Dedifferentiated amniotic fluid mesenchymal stem cell (primary cell): ENCODE data around the gene MYH7.
"Not testable (repeated sequence)": the region's sequence is repeated elsewhere in the genome, so short reads cannot be mapped to it uniquely, and the experiment has no call there.

Experiments used
- DNase-seq: peaks from one replicate; pipeline ENCODE4 v3.0.0-alpha.2; 2016; ENCODE audit errors: extremely low spot score

MYH7 gene

DNA sequence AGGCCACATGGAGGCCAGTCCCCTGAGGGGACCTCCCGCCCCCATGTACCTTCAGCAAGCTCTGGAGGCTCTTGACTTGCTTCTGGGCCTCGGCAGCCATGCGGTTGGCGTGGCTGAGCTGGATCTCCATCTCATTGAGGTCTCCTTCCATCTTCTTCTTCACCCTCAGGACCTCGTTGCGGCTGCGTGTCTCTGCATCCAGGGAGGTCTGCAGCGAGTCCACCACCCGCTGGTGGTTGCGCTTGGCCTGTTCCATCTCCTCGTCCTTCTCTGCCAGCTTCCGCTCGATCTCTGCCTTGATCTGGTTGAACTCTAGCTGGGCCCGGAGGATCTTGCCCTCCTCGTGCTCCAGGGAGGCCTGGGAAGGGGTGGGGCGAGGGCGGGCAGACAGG lies 49.2 kb downstream of the MYH7 start:
- DNase-seq: not testable (repeated sequence)

DNA sequence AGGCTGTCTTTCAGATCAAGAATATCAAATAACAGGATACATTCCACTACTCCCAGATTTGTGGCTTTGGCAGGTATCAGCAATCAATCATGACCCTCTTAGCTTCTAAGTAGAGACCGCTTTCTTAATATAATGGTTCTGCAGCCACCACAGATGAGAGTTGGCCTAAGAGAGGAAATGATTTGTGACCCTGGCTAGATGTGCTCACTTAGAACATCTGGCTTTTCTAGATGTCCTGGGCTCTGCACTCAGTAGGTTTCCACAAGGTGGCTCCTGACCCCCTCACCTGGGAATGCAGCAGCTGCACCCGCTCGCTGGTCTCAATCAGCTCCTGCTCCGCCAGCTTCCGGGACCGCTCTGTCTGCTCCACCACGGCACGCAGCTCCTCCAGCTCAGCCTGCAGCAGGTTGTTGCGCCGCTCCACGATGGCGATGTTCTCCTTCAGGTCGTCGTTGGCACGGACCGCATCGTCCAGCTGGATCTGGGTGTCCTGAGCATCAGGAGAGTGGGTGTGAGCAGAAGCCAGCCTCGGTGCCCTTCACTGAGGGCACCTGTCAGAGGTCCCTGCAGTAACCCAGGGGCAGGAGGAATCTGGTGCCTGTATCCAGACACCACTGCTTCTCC lies 49.7 kb downstream of the MYH7 start:
- DNase-seq: no peak

GRCh38 chr14:23385244-23385641 lies 50.2 kb downstream of the MYH7 start:
- DNase-seq: no peak

GRCh38 chr14:23384364-23385080 lies 50.9 kb downstream of the MYH7 start:
- no peak for DNase-seq

- DNase-seq: no peak
These were observed 52.6 kb downstream of the MYH7 start for GRCh38 chr14:23382731-23383440.

- DNase-seq: no peak
These were observed 53.2 kb downstream of the MYH7 start for GRCh38 chr14:23382276-23382675.

- no peak for DNase-seq
These were observed 53.6 kb downstream of the MYH7 start for GRCh38 chr14:23381871-23382270.

DNA sequence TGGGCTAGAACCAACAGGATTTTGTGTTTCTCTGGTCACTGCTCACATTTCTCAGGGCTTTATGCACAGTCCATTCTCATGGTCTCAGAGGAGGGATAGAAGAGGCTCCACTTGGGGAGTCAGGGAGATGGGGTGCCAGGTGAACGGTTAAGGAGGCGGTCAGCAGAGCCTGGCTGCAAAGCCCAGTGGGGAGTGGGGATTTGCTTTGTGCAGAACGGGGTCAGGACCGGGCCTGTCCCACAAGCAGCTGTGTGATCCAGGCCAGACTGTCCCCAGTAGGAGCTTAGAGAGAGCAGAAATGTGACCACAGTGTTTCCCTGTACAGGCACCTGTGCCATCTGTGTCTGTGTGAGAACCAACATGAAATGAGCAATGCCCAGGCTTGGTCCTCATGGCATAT lies 54.5 kb downstream of the MYH7 start:
- no peak for DNase-seq

DNA sequence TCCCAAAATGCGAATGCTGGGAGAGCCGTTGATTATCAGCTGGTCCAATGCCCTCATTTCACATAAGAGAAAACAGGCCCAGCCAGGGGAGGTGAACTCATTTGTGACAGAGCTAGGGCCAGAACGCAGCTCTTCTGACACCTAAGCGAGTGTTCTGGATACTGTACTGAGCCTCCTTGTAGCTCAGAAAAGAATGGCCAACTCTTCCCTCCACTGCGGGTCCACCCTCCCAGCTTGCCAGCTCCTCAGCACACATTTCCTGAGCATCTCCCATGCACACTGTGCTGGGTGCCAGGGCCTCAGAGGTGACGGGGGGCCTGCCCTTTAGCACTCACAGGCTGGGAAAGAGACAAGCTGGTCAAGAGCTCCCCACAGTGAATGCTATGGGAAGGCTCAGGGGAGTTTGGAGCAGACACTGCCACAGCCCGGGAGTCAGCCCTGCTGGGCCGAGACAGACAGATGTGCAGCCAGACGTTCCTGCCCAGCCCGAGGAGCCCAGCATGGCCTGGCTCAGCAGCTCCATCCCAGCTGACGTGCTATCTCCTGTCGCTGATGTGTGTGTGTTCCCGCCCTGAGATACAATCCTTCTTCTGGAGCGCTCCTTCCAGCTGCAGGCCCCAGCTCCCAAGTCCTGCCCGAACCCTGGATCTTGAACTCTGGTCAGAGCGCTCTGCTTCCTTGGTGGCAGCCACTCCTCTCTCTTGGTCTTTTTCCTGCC lies 55.1 kb downstream of the MYH7 start:
- no peak for DNase-seq

DNA sequence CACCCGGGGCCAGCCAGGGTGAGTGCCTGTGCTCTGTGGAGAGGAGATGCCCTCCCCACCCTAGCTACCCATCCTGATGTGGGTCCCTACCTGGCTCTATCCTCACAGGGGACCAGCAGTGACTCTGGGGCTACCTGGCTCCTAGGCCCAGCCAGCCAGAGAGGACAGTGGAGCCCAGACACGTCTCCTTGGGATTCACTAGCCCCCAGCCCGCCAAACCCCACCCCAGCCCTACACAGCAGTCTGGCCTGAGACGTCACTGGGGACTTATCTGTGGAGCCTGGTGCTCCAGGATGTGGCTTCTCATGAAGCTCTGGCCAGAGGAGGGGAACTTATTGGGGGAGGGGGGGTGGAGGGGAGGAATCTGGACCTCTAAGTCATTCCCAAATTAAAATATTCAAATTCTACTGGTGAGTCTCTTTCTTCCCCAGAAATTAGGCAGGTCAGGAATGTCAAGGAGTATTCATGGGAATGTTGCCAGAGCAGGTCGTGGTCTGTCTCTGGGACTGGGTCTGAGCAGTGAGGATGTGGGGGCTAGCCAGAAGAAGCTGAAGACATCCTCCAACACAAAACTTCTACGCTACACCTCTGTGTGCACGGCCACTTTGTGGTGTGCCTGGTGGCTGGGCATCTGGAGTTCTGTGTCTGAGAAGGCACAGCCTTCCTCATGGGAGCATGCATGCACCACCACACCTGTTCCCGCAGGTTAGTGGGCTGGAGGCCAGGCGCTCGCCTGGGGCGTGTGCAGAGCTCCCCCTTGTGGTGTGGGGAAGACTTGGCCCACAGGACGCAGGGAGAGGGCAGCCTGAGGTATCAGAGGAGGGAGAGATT lies 55.9 kb downstream of the MYH7 start:
- DNase-seq: no peak

DNA sequence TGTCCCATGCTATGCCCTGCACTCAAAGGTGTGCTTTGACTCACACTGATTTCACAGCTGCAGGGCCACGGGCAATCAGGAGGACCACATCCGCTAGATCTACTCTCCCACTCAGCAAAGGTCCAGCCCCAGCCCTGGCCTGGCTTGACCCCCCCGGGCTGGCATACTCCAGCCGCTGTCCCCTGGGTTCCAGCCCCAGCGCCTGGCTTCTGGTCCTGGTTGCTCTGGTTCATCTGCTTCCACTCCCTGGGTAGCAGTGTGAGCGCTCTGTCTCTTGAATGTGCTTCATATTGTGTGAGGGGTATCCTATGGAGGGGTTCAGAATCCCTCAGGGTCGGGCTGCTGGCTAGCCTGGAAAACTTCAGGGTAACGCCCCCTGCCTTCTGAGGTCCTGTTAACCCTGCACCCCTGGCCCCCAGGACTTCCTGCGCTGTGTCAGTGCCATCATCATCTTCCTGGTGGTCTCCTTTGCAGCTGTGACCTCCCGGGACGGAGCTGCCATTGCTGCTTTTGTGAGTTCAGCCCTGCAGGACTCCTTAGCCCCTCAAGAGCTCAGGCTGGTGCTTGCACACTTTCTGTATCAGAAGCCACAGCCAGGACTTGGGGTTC lies 56.7 kb downstream of the MYH7 start:
- no peak for DNase-seq

- no peak for DNase-seq
These were observed 57.6 kb downstream of the MYH7 start for GRCh38 chr14:23377573-23378563.

- DNase-seq: no peak
These were observed 58.3 kb downstream of the MYH7 start for GRCh38 chr14:23377198-23377550.

DNA sequence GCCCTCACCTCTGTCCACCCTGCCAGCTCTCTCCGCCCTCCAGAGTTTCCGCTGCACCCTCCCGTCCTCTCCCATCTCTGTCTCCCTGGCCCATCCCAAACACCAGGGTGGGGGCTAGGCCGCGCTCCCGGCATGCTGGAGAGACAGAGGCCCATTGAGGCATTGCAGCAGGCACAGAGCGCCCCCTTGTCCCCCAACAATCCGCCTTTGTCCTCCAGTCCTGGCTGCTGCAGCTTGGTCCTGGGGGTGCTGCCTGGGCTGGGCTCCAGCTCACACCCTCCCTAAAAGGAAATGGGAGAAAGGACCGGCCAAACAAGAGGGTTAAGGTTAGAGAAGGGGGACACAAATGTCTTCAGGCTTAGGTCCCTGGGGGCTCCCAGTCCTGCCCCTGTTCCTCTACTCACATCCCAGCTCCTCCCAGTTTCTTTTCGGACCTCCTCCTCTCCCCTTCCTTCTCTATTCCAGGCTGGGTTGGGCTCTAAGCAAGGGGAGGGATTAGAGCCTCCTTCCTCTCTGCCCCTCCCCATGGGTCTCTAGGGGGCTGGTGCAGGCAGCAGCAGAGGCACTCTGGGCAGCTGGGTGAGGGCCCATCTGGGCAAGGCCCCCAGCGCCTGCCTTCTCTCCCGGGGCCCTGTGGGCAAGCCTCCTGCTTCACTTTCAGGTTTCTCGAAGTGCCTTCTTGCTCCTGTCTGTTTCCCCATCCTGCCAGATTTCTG lies 58.8 kb downstream of the MYH7 start, which contains the start of gene CMTM5:
Gene CMTM5, plus strand, starts transcription at position 565 of the 716 bp plus-strand sequence. CDS start 206 bp downstream, outside the sequence.
- DNase-seq: no peak

DNA sequence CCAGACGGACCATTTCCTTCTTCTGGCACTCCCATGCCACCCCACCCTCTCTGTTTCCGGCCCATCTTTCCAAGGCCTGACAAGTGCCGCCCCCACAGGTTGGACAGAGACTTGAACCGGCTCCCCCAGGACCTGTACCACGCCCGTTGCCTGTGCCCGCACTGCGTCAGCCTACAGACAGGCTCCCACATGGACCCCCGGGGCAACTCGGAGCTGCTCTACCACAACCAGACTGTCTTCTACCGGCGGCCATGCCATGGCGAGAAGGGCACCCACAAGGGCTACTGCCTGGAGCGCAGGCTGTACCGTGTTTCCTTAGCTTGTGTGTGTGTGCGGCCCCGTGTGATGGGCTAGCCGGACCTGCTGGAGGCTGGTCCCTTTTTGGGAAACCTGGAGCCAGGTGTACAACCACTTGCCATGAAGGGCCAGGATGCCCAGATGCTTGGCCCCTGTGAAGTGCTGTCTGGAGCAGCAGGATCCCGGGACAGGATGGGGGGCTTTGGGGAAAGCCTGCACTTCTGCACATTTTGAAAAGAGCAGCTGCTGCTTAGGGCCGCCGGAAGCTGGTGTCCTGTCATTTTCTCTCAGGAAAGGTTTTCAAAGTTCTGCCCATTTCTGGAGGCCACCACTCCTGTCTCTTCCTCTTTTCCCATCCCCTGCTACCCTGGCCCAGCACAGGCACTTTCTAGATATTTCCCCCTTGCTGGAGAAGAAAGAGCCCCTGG lies 59.8 kb downstream of the MYH7 start:
- no peak for DNase-seq

DNA sequence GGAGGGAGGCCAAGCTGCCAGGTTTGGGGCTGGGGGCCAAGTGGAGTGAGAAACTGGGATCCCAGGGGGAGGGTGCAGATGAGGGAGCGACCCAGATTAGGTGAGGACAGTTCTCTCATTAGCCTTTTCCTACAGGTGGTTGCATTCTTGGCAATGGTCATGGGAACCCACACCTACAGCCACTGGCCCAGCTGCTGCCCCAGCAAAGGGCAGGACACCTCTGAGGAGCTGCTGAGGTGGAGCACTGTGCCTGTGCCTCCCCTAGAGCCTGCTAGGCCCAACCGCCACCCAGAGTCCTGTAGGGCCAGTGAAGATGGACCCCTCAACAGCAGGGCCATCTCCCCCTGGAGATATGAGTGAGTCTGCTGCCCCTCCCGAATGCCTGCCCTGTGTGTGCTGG lies 62.4 kb downstream of the MYH7 start:
- no peak for DNase-seq

DNA sequence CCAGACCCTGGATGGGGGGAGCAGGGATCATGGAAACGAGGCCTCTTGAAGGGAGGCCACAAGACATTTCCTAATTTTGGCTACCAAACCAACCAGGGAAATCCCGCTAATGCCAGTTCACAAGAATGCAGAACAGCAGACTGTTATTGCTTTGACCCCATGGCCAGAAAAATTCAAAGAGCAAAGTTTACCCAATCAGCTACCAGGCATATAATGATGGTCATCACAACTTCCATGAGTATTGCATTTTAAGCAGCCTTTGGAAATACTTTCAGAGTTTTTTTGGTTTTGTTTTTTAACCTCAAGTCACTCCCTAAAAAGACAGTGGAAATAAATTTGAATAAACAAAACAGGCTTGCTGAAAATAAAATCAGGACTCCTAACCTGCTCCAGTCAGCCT lies 63.0 kb downstream of the MYH7 start, which contains the start of gene IL25:
Gene IL25, plus strand, starts transcription at position 301 of the 400 bp plus-strand sequence.
- no peak for DNase-seq

DNA sequence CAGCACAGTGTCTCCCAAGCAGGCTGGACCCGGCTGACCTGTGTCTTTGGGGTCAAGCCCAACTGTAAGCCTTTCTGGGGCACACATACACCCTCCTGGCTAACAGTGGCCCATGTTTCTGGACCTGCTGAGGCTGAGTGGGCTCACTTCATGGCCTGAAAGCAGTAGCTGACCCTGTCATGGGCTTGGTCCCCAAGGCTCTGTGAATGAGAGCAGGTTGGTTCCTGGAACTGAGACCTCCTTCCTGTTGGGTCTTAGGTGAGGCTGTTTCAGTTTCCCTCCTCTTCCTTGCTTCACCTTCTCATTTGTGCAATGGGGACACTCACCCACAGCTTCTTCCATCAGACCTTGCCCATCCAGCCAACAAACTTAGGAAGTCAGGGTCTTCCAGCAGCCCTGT lies 63.6 kb downstream of the MYH7 start:
- no peak for DNase-seq
